ENCODE results near the gene AKR1B1.
A peak's percentile ranks its signal among the peaks of the same experiment; 100 is the strongest.
"Not testable (repeated sequence)": the region's sequence is repeated elsewhere in the genome, so short reads cannot be mapped to it uniquely, and the experiment has no call there.

Gene AKR1B1

DNA sequence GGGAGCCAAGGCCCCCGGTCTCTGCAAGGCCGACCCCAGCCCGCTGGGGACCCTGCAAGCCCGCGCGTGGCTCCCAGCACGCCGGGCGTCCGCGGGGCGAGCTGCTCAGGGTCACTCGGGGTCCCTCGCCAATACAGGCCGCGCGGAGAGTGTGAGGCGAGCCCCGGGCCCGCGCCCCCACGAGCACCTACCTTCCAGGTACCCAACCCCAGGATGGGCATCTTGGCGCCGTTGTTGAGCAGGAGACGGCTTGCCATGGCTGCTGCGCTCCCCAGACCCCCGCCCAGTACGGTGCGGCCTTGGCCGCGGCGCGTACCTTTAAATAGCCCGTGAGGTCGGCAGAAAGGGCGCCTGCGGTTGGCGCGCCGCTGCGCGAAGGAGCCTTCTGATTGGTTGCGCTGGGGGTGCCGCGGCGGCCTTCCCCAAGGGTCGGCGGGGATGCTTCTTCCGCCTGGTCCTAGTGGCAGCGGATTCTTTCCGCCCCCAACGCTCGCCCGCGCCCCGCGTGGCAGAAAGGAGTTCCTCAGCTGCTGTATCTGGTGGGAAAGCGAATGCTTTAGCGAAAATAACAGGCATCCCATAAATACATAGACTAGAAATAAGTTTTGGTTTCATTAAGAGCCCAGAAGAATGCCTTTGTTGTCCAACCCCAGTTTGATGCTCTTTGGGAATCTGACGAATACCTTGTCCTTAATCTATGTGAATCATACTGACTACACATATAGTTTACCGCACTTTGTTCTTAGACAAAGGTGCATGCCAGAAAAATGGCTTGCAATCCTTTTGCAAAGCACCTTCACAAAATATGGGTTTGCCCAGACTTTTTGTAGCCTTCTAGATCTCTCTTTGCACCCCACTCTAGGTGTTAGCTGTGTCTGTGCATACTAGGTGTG lies at the start of gene AKR1B1:
Gene AKR1B1, minus strand, starts transcription at position 295 of the 893 bp plus-strand sequence. Its CDS starts 38 bp downstream, at position 257.
- DNase-seq, result peak; percentile 87

DNA sequence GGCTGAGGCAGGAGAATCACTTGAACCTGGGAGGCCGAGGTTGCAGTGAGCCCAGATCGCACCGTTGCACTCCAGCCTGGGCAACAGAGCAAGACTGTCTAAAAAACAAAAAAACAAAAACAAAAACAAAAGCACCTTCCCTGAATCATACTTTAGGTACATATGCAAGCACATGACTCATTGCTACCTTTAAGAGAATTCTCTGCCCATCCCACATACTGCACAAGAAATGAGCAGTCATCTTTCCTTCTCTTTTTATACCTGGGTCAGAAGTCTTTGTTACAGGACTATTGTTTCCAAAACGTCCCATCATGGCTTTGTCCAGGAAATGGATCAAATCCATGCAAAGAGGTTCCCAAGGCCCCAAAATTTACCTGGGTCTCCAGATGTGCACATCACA lies 47.0 kb upstream of the AKR1B1 start:
- no peak for DNase-seq

DNA sequence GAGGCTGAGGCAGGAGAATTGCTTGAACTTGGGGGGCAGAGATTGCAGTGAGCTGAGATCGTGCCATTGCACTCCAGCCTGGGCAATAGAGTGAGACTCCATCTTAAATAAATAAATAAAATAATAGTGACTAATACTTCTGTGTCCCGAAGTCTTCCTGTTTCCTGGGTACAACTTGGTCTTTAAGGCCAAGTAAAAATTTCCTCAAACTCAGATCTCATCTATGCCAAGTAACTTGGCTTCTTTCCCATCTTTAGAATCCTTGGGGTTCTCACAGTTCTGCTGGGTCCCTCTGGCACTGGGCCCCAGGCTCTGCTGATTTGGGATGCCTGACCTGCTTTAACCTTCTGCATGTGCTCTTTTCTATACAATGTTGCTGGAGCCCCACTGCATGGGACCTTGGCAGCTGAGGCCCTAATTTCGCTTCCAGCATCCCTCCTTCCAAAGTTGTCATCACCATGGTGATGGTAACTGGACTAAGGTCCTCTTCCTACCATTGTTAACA lies 45.8 kb upstream of the AKR1B1 start:
- DNase-seq, result no peak

DNA sequence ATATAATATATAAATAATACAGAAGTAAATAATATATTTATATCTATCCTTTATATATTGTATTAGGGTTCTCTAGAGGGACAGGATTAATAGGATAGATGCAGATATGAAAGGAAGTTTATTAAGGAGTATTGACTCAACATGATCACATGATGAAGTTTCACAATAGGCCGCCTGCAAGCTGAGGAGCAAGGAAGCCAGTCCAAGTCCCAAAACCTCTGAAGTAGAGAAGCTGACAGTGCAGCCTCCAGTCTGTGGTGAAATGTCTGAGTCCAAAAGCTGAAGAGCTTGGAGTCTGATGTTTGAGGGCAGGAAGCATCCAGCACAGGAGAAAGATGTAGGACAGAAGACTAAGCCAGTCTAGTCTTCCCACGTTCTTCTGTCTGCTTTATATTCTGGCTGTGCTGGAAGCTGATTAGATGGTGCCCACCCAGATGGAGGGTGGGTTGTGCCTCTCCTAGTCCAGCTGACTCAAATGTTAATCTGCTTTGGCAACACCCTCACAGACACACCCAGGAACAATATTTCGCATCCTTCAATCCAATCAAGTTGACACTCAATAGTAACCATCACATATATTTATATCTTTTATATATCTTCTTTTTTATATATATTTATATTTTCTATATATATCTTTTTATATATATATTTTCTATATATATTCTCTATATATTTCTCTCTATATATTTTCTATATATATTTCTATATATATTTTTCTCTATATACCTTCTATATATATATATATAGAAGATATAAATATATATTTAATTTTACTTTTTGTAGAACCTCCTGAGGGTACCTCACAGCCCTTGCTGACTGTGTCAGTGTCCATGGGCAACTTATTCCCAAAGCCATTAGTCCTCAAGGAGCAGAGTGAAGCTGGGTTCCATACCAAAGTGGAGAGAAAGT lies 43.8 kb upstream of the AKR1B1 start:
- no peak for DNase-seq

DNA sequence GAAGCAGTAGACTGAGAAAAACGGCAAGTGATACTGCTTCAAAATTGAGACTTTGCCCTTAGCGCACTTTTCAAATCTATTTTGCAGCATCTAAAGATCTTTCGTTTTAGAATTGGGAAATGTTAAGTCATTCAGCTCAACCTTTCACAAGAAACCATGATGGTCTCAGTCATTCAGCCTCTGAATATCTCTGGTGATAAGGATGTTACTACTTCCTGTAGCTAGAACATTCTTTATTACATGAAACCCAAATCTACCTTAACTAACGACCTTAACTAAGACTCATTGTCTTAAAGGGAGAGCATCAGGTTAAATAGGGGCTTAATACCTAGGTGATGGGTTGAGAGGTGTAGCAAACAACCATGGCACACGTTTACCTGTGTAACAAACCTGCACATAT lies 42.1 kb upstream of the AKR1B1 start:
- DNase-seq, result no peak

DNA sequence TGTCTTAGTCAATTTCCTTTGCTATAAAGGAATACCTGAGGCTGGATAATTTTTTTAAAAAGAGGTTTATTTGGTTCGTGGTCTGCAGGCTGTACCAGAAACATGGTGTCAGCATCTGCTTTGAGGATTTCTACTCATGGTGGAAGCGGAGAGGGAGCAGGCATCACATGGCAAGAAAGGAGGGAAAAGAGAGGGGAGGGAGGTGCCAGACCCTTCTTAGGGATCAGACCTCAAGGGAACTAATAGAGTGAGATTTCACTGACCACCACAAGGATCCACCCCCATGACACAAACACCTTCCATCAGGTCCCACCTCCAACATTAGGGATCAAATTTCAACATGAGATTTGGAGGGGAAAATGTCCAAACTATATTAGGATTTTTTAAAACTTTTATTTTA lies 41.5 kb upstream of the AKR1B1 start:
- no peak for DNase-seq

DNA sequence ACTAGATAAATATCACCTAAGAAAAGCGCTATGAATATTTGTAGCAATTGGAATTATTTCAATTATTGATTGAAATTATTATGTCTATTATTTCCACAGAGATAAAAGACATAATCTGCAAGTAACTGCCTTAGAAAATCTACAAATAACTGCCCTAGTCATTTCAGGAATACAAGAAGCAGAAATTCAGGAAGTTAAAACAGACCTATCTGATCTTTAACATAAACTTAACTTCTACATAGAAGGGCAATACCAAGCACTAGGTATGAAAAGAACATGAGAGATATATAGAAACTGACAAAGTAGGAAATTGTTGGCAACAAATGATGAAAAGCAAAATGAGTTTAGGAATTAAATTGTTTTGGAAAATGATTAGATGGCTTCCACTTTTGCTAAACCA lies 36.6 kb upstream of the AKR1B1 start:
- DNase-seq, result no peak

DNA sequence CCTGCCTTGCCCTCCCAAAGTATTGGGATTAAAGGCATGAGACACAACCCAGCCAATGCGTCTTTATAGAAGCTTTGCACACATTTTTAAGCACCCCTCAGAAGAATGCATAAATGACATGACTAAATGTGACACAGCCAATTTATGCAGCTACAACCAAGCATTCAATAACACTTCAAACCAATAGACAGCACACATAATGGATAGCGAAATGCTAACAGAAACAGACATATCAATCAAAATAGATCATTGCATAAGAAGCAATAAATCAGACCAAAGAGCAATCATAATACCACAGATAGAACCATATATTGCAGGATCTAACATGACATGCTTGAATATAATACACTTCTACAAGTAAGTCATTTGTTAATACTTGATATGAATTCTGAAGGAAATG lies 34.2 kb upstream of the AKR1B1 start:
- DNase-seq, result no peak

DNA sequence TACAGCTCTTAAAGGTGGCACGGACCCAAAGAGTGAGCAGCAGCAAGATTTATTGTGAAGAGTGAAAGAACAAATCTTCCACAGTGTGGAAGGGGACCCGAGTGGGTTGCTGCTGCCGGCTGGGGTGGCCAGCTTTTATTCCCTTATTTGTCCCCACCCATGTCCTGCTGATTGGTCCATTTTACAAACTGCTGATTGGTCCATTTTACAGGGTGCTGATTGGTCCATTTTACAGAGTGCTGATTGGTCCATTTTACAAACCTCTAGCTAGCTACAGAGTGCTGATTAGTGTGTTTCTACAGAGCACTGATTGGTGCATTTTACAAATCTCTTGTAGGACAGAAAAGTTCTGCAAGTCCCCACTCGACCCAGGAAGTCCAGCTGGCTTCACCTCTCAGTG lies 28.8 kb upstream of the AKR1B1 start:
- not testable (repeated sequence) for DNase-seq

DNA sequence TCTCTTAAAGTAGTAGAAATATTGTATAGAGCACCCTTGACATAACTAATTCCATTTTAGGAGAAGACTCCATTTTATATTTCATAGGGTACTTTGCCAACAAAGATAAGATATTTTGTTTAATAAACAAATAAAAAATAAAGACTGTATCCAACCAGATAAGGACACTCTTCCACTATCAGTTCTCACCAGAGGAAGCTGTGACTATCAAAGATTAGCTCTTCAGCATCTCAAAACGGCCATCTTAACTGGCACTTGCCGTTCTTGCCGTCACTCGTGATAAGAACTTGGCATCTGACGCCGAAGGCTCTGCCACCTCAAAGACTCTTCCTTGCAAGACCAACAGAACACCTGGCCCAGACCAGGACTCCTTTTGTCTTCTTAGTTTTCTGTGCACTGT lies 26.3 kb upstream of the AKR1B1 start:
- DNase-seq, result no peak

DNA sequence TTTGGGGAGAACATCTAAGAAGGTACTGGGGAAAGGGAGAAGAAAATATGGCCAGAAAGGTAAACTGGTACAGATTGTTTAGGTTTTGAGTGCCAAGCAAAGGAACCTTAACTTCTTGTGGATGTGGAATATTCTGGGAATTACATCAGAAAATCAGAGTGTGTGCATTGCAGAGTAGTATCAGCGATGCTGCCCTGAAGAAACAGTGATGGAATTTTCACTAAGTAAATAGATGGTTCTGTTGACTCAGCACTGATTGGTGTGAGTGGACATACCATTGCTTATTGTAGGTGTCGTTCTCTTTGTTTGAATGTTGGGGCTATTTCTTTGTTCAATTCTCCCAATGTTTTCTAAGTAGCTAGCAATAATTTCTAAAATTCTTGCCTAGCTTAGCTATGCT lies 24.4 kb upstream of the AKR1B1 start:
- no peak for DNase-seq

DNA sequence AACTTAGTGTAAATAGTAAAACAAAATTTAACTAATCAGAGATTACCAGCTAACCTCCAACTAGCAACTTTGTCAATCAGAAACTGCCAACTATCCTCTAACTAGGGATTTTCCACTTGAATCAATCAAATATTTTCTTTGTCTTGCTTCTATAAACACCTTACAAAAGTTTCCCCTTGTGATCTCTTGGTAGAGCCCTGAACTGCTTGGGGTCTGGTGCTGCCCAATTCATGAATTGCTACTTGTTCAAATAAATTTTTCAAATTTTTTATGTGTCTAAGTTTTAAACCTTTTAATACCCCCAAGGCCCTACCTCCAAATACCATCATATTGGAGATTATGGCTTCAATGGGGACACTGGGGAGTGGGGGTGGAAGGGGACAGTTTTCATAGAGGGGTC lies 24.0 kb upstream of the AKR1B1 start:
- DNase-seq, result no peak

DNA sequence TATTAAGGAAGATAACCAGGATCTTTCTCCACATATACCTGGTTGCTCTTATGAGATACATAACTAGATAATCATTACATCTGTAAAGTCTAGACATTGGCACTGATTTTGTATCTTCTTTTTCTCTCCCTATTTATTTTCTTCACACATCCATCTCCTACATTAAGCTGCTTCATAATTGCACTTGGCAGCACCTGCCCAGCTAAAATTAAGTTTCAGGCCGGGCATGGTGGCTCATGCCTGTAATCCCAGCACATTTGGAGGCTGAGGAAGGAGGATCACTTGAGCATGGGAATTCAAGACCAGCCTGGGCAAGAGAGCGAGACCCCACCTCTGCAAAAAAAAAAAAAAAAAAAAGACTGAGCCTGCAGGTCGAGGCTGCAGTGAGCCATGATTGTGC lies 22.3 kb upstream of the AKR1B1 start:
- DNase-seq, result no peak

DNA sequence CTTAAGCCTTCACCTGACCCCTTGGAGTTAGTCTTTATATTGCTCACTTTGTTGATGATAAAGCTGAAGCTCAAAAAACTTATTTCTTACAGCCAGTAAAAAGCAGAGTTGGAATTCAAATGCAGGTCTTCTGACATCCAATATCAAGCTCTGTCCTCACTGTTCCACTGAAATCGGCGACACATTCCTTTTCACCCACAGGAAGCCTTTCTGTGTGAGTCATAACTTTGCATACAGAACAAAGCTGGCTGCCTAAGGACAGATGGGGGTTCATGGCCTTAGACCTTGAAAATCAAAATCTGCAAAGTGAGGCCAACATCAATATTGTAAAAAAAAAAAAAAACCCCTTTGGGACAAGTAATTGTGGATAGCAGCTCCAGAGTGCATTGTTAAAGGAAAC lies 21.8 kb upstream of the AKR1B1 start:
- no peak for DNase-seq

DNA sequence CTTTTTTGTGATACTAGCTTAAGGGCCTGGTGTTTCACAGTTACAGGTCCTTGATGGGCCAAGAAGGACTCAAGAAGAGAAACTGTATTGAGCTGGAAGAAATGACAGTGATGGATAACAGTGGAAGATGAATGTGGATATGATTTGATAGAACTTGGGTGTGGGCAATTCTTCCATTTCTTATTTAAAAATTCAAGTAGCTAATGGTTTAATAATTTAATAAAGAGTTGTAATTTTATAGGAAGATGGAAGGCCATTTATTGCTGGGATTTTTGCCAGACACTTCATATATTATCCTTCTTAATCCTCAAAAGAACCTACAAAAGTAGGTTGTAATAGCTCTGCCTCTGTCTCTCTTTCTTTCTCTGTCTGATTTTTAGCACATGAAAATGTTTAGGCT lies 21.3 kb upstream of the AKR1B1 start:
- no peak for DNase-seq

DNA sequence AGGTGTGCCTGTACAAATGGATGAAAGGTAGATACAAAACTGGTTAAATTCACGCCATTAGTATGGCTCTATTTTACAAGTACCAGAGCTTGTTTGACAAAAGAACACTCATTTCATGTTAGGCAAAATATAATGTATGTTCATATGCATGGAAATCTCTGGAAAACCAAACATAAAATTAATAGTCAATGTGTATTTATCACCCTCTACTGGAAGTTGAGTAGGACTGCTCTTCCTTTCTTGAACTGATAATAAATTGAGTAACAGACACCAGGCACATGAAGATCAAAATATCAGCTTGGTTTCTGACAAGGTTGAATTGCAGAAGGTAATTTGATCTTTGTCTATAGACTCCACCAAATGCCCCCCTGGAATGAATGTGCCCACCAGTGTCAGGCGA lies 19.8 kb upstream of the AKR1B1 start:
- DNase-seq, result no peak

DNA sequence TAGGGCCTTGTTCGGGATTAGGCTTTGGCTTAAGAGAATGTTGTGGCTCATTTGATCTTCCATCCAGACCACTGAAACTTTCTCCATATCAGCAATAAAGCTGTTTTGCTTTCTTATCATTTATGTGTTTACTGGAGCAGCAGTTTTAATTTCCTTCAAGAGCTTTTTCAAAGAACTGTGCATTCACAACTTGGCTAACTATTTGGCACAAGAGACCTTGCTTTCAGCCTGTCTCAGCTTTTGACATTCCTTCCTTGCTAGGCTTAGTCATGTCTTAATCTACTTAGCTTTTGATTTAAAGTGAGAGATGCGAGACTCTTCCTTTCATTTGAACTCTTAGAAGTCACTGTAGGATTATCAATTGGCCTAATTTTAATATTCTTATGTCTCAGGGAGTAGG lies 19.1 kb upstream of the AKR1B1 start:
- DNase-seq, result no peak

DNA sequence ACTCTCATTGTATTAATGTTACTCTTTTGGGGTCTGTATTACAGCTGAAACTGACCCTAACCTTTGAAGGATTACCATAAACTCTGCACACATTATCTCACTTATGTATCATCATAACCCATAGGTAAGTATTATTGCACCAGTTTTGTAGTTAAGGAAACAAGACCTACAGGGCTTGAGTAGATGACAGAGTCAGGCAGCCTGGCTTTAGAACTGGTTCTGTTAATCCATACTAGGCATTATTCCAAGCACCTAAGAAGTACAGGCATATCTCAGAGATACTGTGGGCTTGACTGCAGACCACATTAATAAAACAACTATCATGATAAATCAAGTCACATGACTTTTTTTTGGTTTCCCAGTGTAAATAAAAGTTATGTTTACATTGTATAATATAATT lies 17.1 kb upstream of the AKR1B1 start:
- DNase-seq, result no peak

DNA sequence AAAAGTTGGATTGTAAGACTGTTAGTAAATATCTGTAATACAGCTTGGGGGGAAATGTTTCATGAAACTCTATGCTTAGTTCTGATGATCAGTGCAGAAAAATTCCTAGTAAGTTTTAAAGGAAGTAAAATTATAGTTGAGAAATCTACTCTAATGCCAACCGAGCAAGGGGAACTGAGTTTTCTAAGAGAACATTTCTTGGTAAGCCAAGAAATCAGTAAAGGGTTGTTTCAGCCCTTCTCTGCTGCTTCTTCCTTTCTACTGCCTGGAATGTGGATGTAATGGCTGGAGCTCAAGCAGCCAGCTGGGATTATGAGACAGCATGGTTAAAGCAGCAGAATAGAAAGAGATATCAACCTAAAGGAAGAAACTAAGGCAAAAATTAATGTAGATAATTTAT lies 15.9 kb upstream of the AKR1B1 start:
- DNase-seq, result no peak

DNA sequence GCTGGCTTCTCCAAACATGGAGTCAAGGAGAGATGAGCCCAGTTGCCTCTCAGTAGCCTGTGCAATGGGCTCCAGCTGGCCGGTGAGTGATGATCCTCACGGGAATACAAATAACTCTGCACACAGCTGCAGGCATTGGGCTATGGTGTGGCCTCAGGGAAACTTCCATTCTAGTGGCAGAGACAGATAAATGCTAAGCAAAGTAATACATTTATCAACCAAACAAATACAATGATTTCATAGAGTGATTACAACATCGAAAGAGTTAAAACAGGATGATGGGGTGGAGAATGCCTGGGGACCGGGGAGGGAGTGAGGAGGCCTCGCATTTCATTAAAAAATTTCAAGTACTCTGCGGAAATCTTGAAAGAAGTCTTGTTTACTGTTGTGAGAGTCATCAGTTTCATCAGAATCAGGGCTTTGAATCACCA lies 15.0 kb upstream of the AKR1B1 start:
- DNase-seq, result no peak

DNA sequence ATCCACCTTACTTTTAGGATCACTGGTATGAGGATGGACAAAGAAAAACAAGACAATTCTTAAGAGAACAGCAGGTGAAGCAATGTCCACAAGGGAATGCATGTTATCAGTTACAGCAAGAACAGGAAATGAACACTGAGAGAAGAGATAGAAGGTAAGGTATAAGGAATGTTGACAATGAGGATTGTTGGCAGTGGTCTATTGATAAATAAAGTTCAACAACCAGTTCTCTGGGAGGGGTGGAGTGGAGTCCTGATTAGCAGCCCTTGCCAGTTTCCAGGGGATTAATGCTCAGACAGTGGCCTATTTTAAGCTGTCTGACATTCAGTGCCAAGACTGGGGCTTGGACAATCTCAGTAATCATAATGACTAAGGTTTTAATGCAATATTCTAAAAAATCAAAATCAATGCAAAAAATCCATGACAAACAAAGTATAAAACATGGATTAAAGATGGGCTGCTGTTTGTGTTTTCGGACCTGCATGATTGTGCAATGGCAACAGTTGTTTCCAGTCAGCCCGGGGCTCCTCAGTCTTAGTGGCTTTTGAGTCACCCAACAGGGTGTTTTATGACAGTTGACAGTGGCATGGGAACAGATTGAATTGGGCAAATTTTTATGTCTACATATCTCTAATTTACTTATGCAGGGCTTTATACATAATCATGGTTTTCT lies 13.8 kb upstream of the AKR1B1 start:
- no peak for DNase-seq

DNA sequence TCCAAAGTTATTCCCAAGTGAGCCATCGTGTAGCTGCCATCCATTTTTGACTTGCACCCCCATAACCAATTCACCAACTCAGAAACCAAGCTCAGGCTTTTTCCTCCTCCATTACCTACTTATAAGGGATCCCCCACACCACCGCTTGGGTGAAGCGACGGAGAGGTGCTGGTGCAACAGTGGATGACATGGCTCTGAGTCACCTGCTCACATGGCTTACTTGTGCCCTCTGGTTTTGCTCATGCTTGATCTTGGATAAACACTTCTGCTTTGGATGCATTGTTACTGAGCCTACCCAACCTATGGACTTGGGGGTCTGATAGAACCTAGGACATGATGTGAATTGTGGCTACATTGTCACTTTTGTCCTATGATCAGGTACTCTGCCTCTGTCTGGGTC lies 12.0 kb upstream of the AKR1B1 start:
- DNase-seq, result no peak

DNA sequence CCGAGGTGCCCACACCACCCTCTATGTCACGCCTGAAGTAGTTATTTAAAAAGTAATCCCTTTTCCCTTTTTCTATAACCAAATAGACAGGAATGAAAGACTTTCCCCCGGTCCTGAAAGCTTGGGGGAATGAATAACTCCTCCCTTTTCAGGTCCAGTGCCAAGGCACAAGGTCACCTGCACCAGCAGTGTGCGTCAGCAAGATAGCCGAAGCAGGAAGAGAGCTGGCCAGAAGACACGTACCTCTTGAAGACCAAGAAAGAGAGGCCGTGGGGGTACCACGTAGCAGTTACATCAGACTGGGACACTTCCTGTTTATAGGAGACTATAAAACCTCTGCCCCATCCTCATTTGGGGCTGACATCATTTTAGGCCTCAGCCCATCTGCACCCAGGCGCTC lies 10.7 kb upstream of the AKR1B1 start:
- DNase-seq, result no peak
